HG03439 (cell line): ENCODE data around the gene SRGAP2.
A peak's percentile ranks its signal among the peaks of the same experiment; 100 is the strongest.
"Not testable (repeated sequence)": the region's sequence is repeated elsewhere in the genome, so short reads cannot be mapped to it uniquely, and the experiment has no call there.

Experiments used
- ATAC-seq: cut with Tn5 transposase; IDR thresholded peaks from one replicate; pipeline ENCODE4 v1.9.1; 2021; ENCODE audit warnings: mild to moderate bottlenecking, moderate library complexity; ENCODE audit not compliant: unreplicated experiment

SRGAP2 gene

DNA sequence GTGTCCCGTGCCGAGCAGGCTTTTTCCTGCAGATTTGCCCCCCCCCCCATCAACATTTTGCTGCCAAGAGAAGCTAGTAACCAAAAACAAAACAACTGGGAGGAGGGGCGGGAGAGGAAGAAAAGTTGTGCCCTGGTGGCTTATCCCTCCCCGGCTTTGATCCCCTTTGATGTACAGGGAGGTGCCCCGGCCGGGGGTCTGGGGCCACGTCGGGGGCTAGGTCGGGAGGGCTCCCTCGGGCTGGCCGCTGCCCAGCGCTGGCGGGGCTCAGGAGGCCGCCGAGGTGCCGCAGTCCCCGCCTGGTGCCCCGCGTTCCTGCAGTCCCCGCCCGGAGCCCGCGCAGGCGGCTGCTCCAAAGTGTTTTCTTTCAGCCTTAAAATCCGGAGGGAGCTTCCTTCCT is 1.5 kb downstream of the SRGAP2 start:
- ATAC-seq, result not testable (repeated sequence)

DNA sequence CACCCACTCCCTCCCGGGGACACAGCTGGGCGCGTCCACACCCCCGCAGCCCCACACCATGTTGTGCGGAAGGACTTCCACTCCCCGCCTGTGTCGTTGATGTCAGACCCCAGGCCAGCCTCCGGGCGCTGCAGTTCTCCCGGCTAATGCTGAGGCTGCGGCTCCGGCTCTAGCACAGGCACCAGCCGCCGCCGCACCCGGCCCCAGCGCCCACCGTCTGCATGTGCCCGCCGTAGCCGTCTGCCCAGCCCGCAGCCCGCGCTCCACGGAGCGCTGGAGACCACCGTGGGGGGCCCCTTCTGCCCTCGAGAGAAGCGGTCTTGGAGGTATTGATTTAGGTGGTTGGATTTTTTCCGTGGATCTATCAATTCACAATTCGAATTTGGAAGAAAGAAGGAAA is 2.2 kb downstream of the SRGAP2 start:
- not testable (repeated sequence) for ATAC-seq

- not testable (repeated sequence) for ATAC-seq
Observed at GRCh38 chr1:206210802-206211201, 7.5 kb downstream of the SRGAP2 start.

GRCh38 chr1:206215600-206216392 is 12.5 kb downstream of the SRGAP2 start:
- not testable (repeated sequence) for ATAC-seq

DNA sequence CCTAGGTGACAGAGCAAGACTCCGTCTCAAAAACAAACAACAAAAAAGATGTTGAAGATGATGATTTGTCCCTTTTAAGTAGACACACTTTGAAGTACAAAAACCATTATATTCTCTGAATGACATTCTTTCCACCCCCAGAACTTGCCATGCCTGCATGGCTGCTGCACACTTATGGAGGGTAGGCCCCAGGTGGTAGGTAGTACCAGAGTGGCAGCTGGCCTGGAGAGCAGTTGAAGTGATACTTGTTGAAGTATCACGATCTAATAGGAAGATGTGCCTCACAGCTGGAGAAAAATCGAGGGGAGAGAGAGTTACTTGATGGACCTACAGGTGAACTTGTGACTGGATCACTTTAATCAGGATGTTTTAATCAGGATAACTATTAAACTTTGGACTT is 14.9 kb downstream of the SRGAP2 start:
- ATAC-seq, result not testable (repeated sequence)

- not testable (repeated sequence) for ATAC-seq
Observed at GRCh38 chr1:206218765-206219164, 15.4 kb downstream of the SRGAP2 start.

GRCh38 chr1:206219514-206220331 is 16.4 kb downstream of the SRGAP2 start:
- ATAC-seq, result not testable (repeated sequence)

GRCh38 chr1:206220332-206221000 is 17.1 kb downstream of the SRGAP2 start:
- not testable (repeated sequence) for ATAC-seq

DNA sequence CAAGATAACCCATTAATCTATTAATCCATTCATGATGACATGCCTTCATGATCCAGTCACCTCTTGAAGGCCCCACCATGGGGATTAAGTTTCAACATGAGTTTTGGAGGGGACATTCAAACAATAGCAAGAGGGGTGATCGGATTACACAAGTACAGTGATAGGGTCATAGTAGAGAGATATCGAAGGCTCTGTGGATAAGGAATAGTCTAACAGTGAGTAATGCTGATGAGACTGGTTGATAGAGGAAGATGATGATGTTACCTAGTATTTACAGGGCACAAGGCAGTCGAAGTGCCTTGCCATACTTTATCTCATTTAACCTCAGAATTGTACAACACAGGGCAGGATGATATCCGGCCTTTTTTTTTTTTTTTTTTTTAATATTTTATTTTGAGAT is 18.2 kb downstream of the SRGAP2 start:
- not testable (repeated sequence) for ATAC-seq

- not testable (repeated sequence) for ATAC-seq
Observed at GRCh38 chr1:206224190-206224776, 20.9 kb downstream of the SRGAP2 start.

DNA sequence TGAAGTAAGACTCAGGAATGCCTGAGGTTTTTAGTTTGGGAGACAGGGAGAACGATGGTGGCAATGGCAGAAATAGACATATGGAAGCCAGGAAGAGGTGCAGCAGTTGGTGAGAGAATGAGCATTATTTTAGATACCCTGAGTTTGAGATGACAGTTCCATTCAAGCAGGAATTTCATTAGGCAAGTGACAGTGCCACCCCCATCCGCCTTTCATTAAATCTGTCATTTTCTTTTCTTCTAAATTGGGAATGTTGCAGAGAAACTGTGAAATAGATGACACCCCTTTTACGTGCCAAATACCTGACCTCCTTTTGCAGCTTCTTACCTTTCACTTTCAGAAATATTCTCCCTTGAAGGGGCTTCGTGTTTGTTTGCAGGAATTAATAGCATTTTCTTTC is 22.0 kb downstream of the SRGAP2 start:
- not testable (repeated sequence) for ATAC-seq

- ATAC-seq, result not testable (repeated sequence)
Observed at GRCh38 chr1:206226886-206227285, 23.5 kb downstream of the SRGAP2 start.

GRCh38 chr1:206229286-206229685 is 25.9 kb downstream of the SRGAP2 start:
- not testable (repeated sequence) for ATAC-seq

- not testable (repeated sequence) for ATAC-seq
Observed at GRCh38 chr1:206231989-206232388, 28.6 kb downstream of the SRGAP2 start.

DNA sequence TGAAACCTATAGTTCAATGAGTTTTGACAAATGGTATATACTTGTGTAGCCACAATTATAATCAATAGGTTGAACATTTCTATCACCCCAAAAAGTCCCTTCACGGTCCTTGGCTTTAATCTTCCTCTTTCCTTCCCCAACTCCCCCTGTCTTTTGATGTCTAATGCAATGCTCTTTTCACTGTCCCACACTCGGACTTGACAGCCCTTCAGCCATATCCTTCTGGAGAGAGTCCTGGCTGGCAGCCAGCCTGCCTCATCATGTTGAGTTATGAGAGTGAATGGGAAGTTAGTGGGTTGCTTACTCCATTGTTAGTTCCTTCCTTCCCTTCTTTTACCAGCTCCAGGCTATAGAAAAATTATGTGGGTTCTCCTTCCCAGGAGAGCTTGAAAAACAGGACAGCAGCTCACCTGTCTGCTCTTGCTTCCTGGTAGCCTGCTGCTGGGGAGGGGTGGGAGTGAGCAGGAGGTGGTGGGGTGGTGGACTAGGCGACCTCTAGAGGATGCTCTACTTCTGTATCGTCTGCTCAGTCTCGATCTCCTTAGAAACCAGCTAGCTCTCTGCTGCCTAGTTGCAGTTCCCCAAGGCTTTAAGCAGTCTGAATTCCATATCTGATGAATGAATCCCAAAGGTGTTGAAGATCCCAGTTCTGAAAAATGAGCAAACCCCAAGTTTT is 29.8 kb downstream of the SRGAP2 start:
- not testable (repeated sequence) for ATAC-seq

DNA sequence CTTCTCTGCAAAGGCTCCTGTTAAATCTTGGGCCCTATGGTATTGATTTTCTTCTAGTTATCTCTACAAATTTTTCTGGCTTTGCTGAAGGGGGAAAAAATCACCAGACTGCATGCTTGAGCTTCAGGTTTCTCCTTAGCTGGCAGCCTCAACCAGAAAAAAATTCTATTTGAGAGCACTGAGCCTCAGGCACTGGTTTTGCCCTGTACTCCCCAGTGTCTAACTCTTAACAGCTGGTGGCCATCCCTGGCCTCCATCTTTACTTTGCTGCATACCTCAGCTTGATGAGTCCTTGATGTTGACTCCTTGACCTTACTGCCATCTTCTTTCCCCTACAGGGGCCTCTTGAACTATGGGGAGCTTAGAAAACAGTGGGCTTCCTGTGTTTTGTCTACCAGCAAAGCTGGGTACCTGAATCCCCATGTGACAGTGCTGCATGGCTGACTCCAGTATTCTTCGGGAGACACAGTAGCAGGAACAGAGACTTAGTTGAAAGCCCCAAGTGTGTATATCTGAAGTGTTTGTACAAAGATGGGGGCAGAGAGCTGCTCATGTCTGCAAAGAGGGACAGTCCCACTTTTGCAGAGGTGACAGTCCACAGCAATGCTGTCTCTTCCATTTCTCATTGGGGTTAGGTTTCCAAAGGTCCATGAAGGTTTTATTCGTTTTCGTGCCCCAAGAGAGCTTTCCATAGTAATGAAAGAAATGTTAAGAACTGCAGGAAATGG is 31.0 kb downstream of the SRGAP2 start:
- not testable (repeated sequence) for ATAC-seq

- ATAC-seq, result not testable (repeated sequence)
Observed at GRCh38 chr1:206235190-206235589, 31.8 kb downstream of the SRGAP2 start.

GRCh38 chr1:206240288-206240687 is 36.9 kb downstream of the SRGAP2 start:
- peak; percentile 43 for ATAC-seq

DNA sequence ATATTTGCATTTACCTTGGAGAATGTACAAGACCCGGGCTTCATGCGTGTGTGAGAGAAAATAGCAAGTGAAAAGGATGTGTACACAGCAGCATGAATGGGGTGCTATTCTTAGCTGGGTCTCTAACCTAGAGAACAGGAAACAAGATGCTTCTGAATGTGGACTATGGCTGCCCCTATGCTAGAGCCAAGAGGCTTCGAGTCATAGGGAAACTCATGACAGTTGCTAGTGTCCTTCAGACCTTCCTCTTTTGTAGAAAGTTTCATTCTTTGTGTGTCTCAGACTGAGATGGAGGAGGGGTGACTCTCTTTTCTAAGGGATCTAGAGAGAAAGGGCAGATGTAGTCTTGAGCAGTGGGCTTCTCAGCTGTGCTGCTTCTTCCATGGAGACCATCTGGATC is 40.0 kb downstream of the SRGAP2 start:
- peak; percentile 96 for ATAC-seq

- not testable (repeated sequence) for ATAC-seq
Observed at GRCh38 chr1:206245479-206245878, 42.1 kb downstream of the SRGAP2 start.
